Loucy (cell line): ENCODE results near the gene BLACAT1.

Experiments
- EZH2phosphoT487 ChIP-seq: fragments of 200-600 bp; IDR thresholded peaks from 2 replicates; pipeline ENCODE4 v1.6.1; 2018; ENCODE audit warnings: antibody characterized with exemption, mild to moderate bottlenecking, moderate library complexity, borderline replicate concordance
- TF ChIP-seq, protein P1 (sequence below): fragments of 200-600 bp; sonication (generic); conservative IDR thresholded peaks from 2 replicates; pipeline ENCODE4 v1.5.1; 2014; ENCODE audit warnings: mild to moderate bottlenecking, antibody characterized with exemption, low read length

DNA sequence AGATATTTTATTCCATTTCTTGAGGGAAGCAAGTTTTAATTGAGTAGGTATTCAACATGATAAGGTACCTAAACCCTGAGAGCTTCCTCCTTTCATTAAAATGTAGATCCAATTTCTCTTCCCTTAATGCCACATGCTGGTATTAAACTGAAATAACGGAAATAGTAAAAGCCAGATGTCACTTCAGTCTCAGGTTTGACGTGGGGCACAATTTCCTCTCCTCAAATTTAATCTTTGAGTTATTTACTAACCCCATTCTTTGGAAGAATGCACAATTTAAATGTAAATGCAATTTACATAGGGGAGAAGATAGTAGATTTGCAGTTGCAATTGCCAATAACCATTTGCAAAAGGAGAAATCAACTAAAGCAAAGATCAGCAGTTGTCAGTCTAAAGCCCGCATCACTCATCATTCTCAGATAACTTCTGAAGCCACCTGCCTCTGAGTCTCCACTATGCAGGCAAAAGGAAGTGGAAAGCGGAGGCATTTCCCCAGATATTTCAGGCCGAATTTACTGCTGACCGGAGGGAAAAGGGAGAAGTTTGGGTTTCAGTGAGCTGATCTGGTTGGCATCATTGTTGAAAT lies 31.9 kb downstream of the BLACAT1 start:
- TF ChIP-seq, protein P1, sequence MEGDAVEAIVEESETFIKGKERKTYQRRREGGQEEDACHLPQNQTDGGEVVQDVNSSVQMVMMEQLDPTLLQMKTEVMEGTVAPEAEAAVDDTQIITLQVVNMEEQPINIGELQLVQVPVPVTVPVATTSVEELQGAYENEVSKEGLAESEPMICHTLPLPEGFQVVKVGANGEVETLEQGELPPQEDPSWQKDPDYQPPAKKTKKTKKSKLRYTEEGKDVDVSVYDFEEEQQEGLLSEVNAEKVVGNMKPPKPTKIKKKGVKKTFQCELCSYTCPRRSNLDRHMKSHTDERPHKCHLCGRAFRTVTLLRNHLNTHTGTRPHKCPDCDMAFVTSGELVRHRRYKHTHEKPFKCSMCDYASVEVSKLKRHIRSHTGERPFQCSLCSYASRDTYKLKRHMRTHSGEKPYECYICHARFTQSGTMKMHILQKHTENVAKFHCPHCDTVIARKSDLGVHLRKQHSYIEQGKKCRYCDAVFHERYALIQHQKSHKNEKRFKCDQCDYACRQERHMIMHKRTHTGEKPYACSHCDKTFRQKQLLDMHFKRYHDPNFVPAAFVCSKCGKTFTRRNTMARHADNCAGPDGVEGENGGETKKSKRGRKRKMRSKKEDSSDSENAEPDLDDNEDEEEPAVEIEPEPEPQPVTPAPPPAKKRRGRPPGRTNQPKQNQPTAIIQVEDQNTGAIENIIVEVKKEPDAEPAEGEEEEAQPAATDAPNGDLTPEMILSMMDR: no peak
- TF ChIP-seq EZH2phosphoT487: no peak
